ENCODE measurements around the gene GABRD.

Gene GABRD

DNA sequence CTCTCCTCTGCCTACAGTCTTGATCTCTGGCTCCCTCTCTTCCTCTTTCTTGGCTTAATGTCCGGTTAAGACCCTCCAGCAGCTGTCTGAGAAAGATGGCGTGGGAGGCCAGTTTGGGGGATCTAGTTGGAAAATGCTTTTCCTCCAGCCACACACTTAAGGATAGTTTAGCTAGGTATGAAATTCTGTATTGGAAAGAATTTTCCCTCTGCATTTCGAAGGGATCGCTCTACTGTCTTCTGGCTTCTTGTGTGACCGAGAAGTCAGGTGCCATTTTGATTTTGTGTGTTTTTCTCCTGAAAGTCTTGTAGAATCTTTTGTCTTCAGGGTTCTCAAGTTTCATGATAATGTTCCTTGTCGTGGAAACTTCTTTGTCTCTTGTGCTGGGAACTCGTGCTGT lies 59.0 kb downstream of the GABRD start:
- no peak for DNase-seq (ENCODE audit: low spot score)

GRCh38 chr1:2079396-2080085 lies 60.4 kb downstream of the GABRD start:
- DNase-seq (ENCODE audit: low spot score), result no peak

DNA sequence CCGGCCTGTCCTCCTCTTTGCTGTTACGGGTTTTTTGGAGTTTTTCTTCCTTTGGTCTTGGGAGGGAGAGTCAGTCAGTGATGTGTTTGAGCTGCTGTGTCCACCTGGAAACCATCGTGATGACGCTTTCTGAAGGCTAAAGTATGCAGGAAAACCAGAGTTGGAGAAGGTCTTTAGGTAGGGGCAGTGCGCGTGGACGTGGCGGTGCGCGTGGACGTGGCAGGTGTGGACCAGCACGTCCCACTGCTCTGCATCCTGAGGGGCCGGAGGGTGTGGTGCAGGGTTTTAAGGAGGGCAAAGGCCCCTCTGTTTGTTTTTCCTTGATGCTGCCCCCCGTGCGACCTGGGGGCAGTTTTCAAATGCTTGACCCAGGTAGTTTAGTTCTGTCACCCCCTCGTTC lies 61.0 kb downstream of the GABRD start:
- no peak for DNase-seq (ENCODE audit: low spot score)
